ENCODE data around the gene ETF1.
"Not testable (repeated sequence)": the region's sequence is repeated elsewhere in the genome, so short reads cannot be mapped to it uniquely, and the experiment has no call there.

ETF1 gene

DNA sequence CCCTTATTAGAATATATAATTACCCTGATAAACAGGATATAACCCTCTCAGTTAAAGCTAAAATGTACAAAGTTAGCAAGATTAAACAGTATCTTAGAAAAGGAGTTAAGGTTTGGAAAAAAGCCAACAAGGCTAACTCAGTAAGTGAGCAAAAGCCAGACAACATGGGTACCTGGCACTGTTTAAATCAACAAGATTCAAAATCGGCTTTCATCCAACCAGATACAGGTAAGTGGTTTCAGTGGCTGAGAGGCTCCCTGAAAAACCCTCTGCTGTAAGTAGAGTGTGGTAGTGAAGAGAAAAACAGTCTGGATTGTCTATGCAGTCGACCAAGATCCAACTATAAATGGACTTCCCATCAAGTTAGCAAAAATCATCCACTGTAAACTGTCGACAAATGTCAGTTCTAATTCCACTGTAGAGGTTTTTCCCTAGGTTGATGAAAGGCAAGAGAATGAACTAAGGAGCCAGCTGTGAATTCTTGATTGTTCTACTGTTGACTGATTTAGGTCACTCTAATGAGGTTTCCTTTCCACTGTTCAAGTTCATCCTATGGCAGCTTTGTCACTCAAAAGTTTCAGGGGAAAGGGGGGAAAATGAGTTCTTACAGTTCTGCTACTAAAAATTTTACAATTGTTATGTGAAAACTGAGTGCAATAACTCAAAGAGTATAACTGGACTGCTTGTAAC lies 27.3 kb downstream of the ETF1 start:
- H2AFZ ChIP-seq (ENCODE audit: low read depth), result no peak overlapping the region
- H3K4me3 ChIP-seq (IDR thresholded peaks at IDR 0.05; ENCODE audit: insufficient read depth, low read depth, low read length), result no peak overlapping the region
- peaks cover 30% of the 10 kb centered on the region for H3K79me2 ChIP-seq (ENCODE audit: insufficient read depth, low read depth)
- no peak overlapping the region for H3K27ac ChIP-seq
- H4K20me1 ChIP-seq (ENCODE audit: insufficient read depth), result peaks cover 9% of the 10 kb centered on the region; the same call in 1 of the 2 replicates
- H3K36me3 ChIP-seq (ENCODE audit: insufficient read depth), result peaks cover 11% of the 10 kb centered on the region; the same call in 1 of the 2 replicates
- H3K4me2 ChIP-seq, result no peak overlapping the region
- H3K4me1 ChIP-seq (ENCODE audit: low read depth, poor library complexity, severe bottlenecking), result no peaks in the 10 kb centered on the region
- H3K9ac ChIP-seq, result no peak overlapping the region
- no peaks in the 10 kb centered on the region for H3K27me3 ChIP-seq (ENCODE audit: insufficient read depth, low read depth)
- TF ChIP-seq, protein P1, sequence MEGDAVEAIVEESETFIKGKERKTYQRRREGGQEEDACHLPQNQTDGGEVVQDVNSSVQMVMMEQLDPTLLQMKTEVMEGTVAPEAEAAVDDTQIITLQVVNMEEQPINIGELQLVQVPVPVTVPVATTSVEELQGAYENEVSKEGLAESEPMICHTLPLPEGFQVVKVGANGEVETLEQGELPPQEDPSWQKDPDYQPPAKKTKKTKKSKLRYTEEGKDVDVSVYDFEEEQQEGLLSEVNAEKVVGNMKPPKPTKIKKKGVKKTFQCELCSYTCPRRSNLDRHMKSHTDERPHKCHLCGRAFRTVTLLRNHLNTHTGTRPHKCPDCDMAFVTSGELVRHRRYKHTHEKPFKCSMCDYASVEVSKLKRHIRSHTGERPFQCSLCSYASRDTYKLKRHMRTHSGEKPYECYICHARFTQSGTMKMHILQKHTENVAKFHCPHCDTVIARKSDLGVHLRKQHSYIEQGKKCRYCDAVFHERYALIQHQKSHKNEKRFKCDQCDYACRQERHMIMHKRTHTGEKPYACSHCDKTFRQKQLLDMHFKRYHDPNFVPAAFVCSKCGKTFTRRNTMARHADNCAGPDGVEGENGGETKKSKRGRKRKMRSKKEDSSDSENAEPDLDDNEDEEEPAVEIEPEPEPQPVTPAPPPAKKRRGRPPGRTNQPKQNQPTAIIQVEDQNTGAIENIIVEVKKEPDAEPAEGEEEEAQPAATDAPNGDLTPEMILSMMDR (conservative IDR thresholded peaks at IDR 0.05; ENCODE audit: low read depth, low read length), result no peak

DNA sequence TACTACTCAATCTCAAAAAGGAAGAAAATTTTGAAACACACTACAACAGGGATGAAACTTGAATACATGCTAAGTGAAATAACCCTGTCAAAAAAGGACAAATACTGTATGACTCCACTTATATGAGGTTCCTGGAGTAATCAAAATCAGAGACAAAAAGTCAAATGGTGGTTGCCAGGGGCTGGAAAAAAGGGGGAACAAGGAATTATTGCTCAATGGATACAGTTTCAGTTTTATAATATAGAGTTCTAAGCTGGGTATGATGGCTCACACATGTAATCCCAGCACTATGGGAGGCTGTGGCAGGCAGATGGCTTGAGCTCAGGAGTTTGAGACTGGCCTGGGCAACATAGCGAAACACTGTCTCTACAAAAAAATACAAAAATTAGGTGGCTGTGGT lies 29.0 kb downstream of the ETF1 start:
- H3K4me1 ChIP-seq (ENCODE audit: low read depth, poor library complexity, severe bottlenecking), result no peaks in the 10 kb centered on the region
- H3K4me2 ChIP-seq, result no peak overlapping the region
- no peak overlapping the region for H3K9ac ChIP-seq
- no peaks in the 10 kb centered on the region for H3K27me3 ChIP-seq (ENCODE audit: insufficient read depth, low read depth)
- no peak overlapping the region for H3K4me3 ChIP-seq (IDR thresholded peaks at IDR 0.05; ENCODE audit: insufficient read depth, low read depth, low read length)
- H4K20me1 ChIP-seq (ENCODE audit: insufficient read depth), result peaks cover 9% of the 10 kb centered on the region; the same call in 1 of the 2 replicates
- no peak overlapping the region for H2AFZ ChIP-seq (ENCODE audit: low read depth)
- H3K27ac ChIP-seq, result no peak overlapping the region
- peaks cover 17% of the 10 kb centered on the region; the same call in 1 of the 2 replicates for H3K79me2 ChIP-seq (ENCODE audit: insufficient read depth, low read depth)
- H3K36me3 ChIP-seq (ENCODE audit: insufficient read depth), result peaks cover 11% of the 10 kb centered on the region; the same call in 1 of the 2 replicates
- TF ChIP-seq, protein P1 (conservative IDR thresholded peaks at IDR 0.05; ENCODE audit: low read depth, low read length), result no peak

DNA sequence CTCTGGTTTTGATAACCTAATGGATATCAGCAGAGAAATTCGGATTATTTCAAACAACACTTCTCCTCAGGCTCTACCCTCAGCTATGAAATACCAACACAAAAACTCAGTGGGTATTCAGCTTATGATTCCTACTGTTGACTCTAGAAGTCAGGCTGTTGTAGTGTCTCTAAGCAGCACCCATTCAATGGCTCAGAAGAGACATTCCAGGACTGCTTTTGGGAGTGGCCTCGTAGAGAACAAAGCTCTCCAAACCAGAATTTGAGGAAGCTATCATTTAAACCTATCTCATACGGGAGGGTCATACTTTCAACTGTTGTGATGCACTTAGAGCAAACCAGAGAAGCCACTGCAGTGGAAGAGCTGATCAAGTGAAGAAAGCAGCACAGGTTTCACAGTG lies 34.1 kb downstream of the ETF1 start:
- Histone ChIP-seq H3K36me3 (ENCODE audit: insufficient read depth) (peaks cover 11% of the 10 kb centered on the region; the same call in 1 of the 2 replicates), H4K20me1 (ENCODE audit: insufficient read depth) (0 out of 2 replicates have a peak, but pooled peaks cover 4% of the 10 kb centered on the region), H2AFZ (ENCODE audit: low read depth) (no peak overlapping the region), H3K4me2 (no peak overlapping the region), H3K79me2 (ENCODE audit: insufficient read depth, low read depth) (no peaks in the 10 kb centered on the region), H3K4me3 (IDR thresholded peaks at IDR 0.05; ENCODE audit: insufficient read depth, low read depth, low read length) (no peak overlapping the region), H3K9ac (no peak overlapping the region), H3K4me1 (ENCODE audit: low read depth, poor library complexity, severe bottlenecking) (no peaks in the 10 kb centered on the region), H3K27me3 (ENCODE audit: insufficient read depth, low read depth) (no peaks in the 10 kb centered on the region), H3K27ac (no peak overlapping the region)
- TF ChIP-seq, protein P1 (conservative IDR thresholded peaks at IDR 0.05; ENCODE audit: low read depth, low read length), result no peak

DNA sequence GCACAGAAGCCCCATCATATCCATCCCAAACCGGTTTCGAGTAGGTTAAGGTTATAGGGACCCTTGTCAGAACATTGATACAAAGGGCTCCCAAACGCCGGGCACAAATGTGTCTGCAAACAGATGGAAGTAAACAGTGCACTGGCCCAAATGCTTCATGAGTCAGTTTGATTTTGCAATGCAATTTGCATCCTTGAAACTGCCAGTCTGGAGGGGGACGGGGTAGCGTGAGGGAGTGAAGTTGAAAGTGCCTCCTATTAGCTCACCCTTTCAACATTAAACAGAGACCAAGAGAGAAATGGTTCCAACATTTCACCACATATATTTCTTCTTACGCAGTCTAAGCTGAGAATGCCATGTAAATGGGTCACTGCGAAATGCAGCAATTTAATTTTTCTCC lies 35.6 kb downstream of the ETF1 start:
- H3K4me3 ChIP-seq (IDR thresholded peaks at IDR 0.05; ENCODE audit: insufficient read depth, low read depth, low read length); H3K27ac ChIP-seq; H3K4me1 ChIP-seq (ENCODE audit: low read depth, poor library complexity, severe bottlenecking); H4K20me1 ChIP-seq (ENCODE audit: insufficient read depth); H3K4me2 ChIP-seq; H2AFZ ChIP-seq (ENCODE audit: low read depth); H3K79me2 ChIP-seq (ENCODE audit: insufficient read depth, low read depth); H3K9ac ChIP-seq; H3K27me3 ChIP-seq (ENCODE audit: insufficient read depth, low read depth): not testable (repeated sequence)
- peaks cover 11% of the 10 kb centered on the region; the same call in 1 of the 2 replicates for H3K36me3 ChIP-seq (ENCODE audit: insufficient read depth)
